GM23338 (cell line): ENCODE data around the gene ARL4D. TPM values are rescaled to one million over a fixed set of nuclear protein-coding genes. Genes with fewer than 3 reads are reported as not detected.

ENCODE experiments used
- ATAC-seq: fragments of 200-7000 bp; cut with Tn5 transposase; 3 replicates; pipeline ENCODE4 v1.9.1; 2020
- DNase-seq: peaks from one replicate; pipeline ENCODE4 v3.0.0-alpha.2; 2015; ENCODE audit warnings: low spot score
- H2AFZ ChIP-seq: fragments of 200-600 bp; sonication (generic); 2 replicates; pipeline ENCODE4 v1.8.0; 2016; ENCODE audit warnings: antibody characterized with exemption, mild to moderate bottlenecking, moderate library complexity
- H3F3A ChIP-seq: fragments of 200-600 bp; sonication (generic); replicated peaks from 2 replicates; pipeline ENCODE4 v1.8.0; 2017; ENCODE audit warnings: antibody characterized with exemption, mixed run types, low read depth
- H3K27ac ChIP-seq: fragments of 200-600 bp; sonication (generic); 2 replicates; pipeline ENCODE4 v1.6.1; 2016; ENCODE audit warnings: low read depth
- H3K27me3 ChIP-seq: fragments of 200-600 bp; sonication (generic); 2 replicates; pipeline ENCODE4 v1.8.0; 2016; ENCODE audit warnings: mild to moderate bottlenecking, mixed run types, moderate library complexity; ENCODE audit not compliant: insufficient read depth
- H3K36me3 ChIP-seq: fragments of 200-600 bp; sonication (generic); 2 replicates; pipeline ENCODE4 v1.8.0; 2016; ENCODE audit warnings: mild to moderate bottlenecking; ENCODE audit not compliant: insufficient read depth
- H3K4me1 ChIP-seq: fragments of 200-600 bp; sonication (generic); 2 replicates; pipeline ENCODE4 v1.8.0; 2016; ENCODE audit warnings: mild to moderate bottlenecking, moderate library complexity; ENCODE audit not compliant: insufficient read depth
- H3K4me2 ChIP-seq: fragments of 200-600 bp; sonication (generic); 2 replicates; pipeline ENCODE4 v1.7.1; 2017; ENCODE audit warnings: mixed run types
- H3K4me3 ChIP-seq: fragments of 200-600 bp; sonication (generic); 2 replicates; pipeline ENCODE4 v1.6.1; 2016; ENCODE audit warnings: mixed run types
- H3K79me2 ChIP-seq: fragments of 200-600 bp; sonication (generic); replicated peaks from 2 replicates; pipeline ENCODE4 v1.8.0; 2017; ENCODE audit warnings: mild to moderate bottlenecking; ENCODE audit not compliant: insufficient read depth
- H3K9me2 ChIP-seq: fragments of 200-600 bp; sonication (generic); 2 replicates; pipeline ENCODE4 v1.8.0; 2017; ENCODE audit not compliant: insufficient read depth
- H4K20me1 ChIP-seq: fragments of 200-600 bp; sonication (generic); replicated peaks from 2 replicates; pipeline ENCODE4 v1.8.0; 2017; ENCODE audit warnings: mild to moderate bottlenecking; ENCODE audit not compliant: insufficient read depth
- H3K27ac Mint-ChIP-seq: 2 replicates; pipeline ENCODE4 v1.8.0; 2020; ENCODE audit warnings: inconsistent platforms, mild to moderate bottlenecking, moderate library complexity, mixed read lengths
- H3K27me3 Mint-ChIP-seq: 3 replicates; pipeline ENCODE4 v1.8.0; 2022; ENCODE audit warnings: low read depth, mild to moderate bottlenecking, moderate library complexity, mixed read lengths, inconsistent platforms; ENCODE audit not compliant: insufficient read depth, poor library complexity
- H3K36me3 Mint-ChIP-seq: 3 replicates; pipeline ENCODE4 v1.8.0; 2021; ENCODE audit warnings: low read depth, mild to moderate bottlenecking, inconsistent platforms, moderate library complexity, mixed read lengths
- H3K4me1 Mint-ChIP-seq: 3 replicates; pipeline ENCODE4 v1.8.0; 2020; ENCODE audit warnings: mild to moderate bottlenecking, inconsistent platforms, mixed read lengths
- H3K4me3 Mint-ChIP-seq: 3 replicates; pipeline ENCODE4 v1.8.0; 2021; ENCODE audit warnings: moderate library complexity, mild to moderate bottlenecking, inconsistent platforms, mixed read lengths
- H3K9me3 Mint-ChIP-seq: 3 replicates; pipeline ENCODE4 v1.8.0; 2020; ENCODE audit warnings: moderate library complexity, mild to moderate bottlenecking, inconsistent platforms, mixed read lengths
- CREB1 ChIP-seq: fragments of 250-450 bp; sonication (Bioruptor Pico); IDR thresholded peaks from 2 replicates; pipeline ENCODE4 v1.5.0; 2020; ENCODE audit warnings: low read depth, mild to moderate bottlenecking, moderate library complexity
- EZH2 ChIP-seq: fragments of 200-600 bp; sonication (generic); IDR thresholded peaks from one replicate; pipeline ENCODE4 v1.8.0; 2017; ENCODE audit warnings: antibody characterized with exemption, mild to moderate bottlenecking, low read depth; ENCODE audit not compliant: unreplicated experiment
- EZH2phosphoT487 ChIP-seq: fragments of 200-600 bp; sonication (generic); IDR thresholded peaks from one replicate; pipeline ENCODE4 v1.8.1; 2018; ENCODE audit warnings: antibody characterized with exemption; ENCODE audit not compliant: unreplicated experiment
- JUNB ChIP-seq: IDR thresholded peaks from one replicate; pipeline ENCODE4 v1.6.1; 2016; ENCODE audit warnings: antibody characterized with exemption; ENCODE audit not compliant: unreplicated experiment
- NANOG ChIP-seq: IDR thresholded peaks from 2 replicates; pipeline ENCODE4 v1.6.1; 2016; ENCODE audit warnings: antibody characterized with exemption, borderline replicate concordance
- POLR2AphosphoS5 ChIP-seq: IDR thresholded peaks from 2 replicates; pipeline ENCODE4 v1.6.1; 2016; ENCODE audit warnings: antibody characterized with exemption, low read depth
- STAT1 ChIP-seq: IDR thresholded peaks from one replicate; pipeline ENCODE4 v1.6.1; 2016; ENCODE audit warnings: antibody characterized with exemption; ENCODE audit not compliant: unreplicated experiment
- ZNF114 ChIP-seq: fragments of 250-450 bp; sonication (Bioruptor Pico); IDR thresholded peaks from 2 replicates; pipeline ENCODE4 v1.5.0; 2020; ENCODE audit warnings: mild to moderate bottlenecking, moderate library complexity
- ZNF331 ChIP-seq: fragments of 250-450 bp; sonication (Bioruptor Pico); IDR thresholded peaks from 2 replicates; pipeline ENCODE4 v1.5.0; 2020; ENCODE audit warnings: low read depth, mild to moderate bottlenecking, moderate library complexity
- polyA plus RNA-seq: library from polyadenylated mRNA; unstranded; fragments of >200 nt; fragmentation: Nextera tagmentation; extraction: Ambion mirVana; gene quantifications from 2 replicates; pipeline ENCODE4 v1.2.1, GENCODE V29; 2016
- total RNA-seq: library from RNA; depleted of rRNA; stranded (reverse); fragments of >200 nt; shearing (Covaris generic); gene quantifications from 2 replicates; pipeline ENCODE4 v1.2.3, GENCODE V29; 2014
- TF ChIP-seq, protein P1 (sequence below): fragments of 250-450 bp; sonication (Bioruptor Pico); IDR thresholded peaks from 2 replicates; pipeline ENCODE4 v1.5.0; 2020; ENCODE audit warnings: mild to moderate bottlenecking, moderate library complexity

ARL4D gene
- total and polyA plus RNA-seq, 2 experiments from 2014 or later = 8.7 to 9.5 TPM

DNA sequence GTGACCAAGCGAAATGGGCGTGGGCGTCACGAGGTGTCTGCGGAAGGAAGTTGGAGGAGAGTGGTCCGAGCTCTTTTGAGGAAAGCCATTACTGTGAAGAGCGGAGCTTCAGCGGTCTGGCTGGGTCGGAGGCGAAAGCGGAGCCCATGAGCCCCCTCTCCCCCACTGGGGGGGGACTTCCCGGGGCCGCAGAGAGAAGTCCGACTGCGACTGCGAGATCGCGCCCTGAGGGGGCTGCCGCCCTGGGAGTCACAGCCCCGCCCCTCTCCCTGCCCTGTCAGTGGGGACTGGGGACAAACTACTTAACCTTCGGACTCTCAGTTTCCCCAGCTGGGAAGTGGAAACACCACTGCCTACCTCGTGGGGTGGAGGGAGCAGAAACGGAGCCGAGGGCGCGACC is 20.0 kb upstream of the ARL4D start (continued):
- TF ChIP-seq, protein P1, sequence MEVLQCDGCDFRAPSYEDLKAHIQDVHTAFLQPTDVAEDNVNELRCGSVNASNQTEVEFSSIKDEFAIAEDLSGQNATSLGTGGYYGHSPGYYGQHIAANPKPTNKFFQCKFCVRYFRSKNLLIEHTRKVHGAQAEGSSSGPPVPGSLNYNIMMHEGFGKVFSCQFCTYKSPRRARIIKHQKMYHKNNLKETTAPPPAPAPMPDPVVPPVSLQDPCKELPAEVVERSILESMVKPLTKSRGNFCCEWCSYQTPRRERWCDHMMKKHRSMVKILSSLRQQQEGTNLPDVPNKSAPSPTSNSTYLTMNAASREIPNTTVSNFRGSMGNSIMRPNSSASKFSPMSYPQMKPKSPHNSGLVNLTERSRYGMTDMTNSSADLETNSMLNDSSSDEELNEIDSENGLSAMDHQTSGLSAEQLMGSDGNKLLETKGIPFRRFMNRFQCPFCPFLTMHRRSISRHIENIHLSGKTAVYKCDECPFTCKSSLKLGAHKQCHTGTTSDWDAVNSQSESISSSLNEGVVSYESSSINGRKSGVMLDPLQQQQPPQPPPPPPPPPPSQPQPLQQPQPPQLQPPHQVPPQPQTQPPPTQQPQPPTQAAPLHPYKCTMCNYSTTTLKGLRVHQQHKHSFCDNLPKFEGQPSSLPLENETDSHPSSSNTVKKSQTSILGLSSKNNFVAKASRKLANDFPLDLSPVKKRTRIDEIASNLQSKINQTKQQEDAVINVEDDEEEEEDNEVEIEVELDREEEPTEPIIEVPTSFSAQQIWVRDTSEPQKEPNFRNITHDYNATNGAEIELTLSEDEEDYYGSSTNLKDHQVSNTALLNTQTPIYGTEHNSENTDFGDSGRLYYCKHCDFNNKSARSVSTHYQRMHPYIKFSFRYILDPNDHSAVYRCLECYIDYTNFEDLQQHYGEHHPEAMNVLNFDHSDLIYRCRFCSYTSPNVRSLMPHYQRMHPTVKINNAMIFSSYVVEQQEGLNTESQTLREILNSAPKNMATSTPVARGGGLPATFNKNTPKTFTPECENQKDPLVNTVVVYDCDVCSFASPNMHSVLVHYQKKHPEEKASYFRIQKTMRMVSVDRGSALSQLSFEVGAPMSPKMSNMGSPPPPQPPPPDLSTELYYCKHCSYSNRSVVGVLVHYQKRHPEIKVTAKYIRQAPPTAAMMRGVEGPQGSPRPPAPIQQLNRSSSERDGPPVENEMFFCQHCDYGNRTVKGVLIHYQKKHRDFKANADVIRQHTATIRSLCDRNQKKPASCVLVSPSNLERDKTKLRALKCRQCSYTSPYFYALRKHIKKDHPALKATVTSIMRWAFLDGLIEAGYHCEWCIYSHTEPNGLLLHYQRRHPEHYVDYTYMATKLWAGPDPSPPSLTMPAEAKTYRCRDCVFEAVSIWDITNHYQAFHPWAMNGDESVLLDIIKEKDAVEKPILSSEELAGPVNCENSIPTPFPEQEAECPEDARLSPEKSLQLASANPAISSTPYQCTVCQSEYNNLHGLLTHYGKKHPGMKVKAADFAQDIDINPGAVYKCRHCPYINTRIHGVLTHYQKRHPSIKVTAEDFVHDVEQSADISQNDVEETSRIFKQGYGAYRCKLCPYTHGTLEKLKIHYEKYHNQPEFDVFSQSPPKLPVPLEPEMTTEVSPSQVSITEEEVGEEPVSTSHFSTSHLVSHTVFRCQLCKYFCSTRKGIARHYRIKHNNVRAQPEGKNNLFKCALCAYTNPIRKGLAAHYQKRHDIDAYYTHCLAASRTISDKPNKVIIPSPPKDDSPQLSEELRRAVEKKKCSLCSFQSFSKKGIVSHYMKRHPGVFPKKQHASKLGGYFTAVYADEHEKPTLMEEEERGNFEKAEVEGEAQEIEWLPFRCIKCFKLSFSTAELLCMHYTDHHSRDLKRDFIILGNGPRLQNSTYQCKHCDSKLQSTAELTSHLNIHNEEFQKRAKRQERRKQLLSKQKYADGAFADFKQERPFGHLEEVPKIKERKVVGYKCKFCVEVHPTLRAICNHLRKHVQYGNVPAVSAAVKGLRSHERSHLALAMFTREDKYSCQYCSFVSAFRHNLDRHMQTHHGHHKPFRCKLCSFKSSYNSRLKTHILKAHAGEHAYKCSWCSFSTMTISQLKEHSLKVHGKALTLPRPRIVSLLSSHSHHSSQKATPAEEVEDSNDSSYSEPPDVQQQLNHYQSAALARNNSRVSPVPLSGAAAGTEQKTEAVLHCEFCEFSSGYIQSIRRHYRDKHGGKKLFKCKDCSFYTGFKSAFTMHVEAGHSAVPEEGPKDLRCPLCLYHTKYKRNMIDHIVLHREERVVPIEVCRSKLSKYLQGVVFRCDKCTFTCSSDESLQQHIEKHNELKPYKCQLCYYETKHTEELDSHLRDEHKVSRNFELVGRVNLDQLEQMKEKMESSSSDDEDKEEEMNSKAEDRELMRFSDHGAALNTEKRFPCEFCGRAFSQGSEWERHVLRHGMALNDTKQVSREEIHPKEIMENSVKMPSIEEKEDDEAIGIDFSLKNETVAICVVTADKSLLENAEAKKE (CRISPR knock-in tag) = no peak
- TF ChIP-seq JUNB (no peak), ZNF114 (CRISPR knock-in tag) (no peak), STAT1 (no peak), CREB1 (CRISPR knock-in tag) (no peak)

DNA sequence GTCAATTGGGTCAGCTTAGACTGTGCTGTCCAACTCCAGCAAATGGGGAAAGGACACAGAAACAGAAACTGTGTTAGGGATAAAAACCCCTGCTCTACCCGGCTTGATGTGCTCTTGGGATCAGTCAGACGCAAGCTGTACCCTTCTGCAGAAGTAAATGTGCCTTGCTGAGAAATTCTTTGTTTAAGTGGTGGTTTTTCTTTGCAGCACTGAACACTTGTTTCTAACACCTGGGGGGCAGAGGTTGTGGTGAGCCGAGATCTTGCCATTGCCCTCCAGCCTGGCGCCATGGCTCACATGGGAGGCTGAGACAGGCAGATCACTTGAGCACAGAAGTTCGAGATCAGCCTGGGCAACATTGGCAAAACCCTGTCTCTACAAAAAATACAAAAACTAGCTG is 18.5 kb upstream of the ARL4D start:
- no peaks in the 10 kb centered on the region for H4K20me1 ChIP-seq
- H3K4me2 ChIP-seq = no peak overlapping the region
- no peaks in the 10 kb centered on the region for H3K79me2 ChIP-seq
- no peaks in the 10 kb centered on the region; the same call in 2 of the 3 replicates for H3K4me1 Mint-ChIP-seq
- no peak overlapping the region for H3K27ac ChIP-seq
- H3K27me3 ChIP-seq = no peaks in the 10 kb centered on the region
- H3K4me3 Mint-ChIP-seq = no peak overlapping the region
- peaks cover 48% of the 10 kb centered on the region for H3K9me3 Mint-ChIP-seq
- H3K4me3 ChIP-seq = no peak overlapping the region
- no peak overlapping the region for H2AFZ ChIP-seq
- H3K36me3 Mint-ChIP-seq = peaks cover 24% of the 10 kb centered on the region
- H3K27me3 Mint-ChIP-seq = peaks cover 10% of the 10 kb centered on the region
- no peaks in the 10 kb centered on the region for H3K4me1 ChIP-seq
- no peaks in the 10 kb centered on the region for H3K9me2 ChIP-seq
- no peak for ATAC-seq
- no peak overlapping the region for H3K27ac Mint-ChIP-seq
- H3K36me3 ChIP-seq = no peaks in the 10 kb centered on the region; the same call in 1 of the 2 replicates
- DNase-seq = peak; percentile 42
- no peaks in the 10 kb centered on the region for H3F3A ChIP-seq
- no peak for TF ChIP-seq ZNF331
- no peak for TF ChIP-seq EZH2phosphoT487
- TF ChIP-seq NANOG = no peak
- TF ChIP-seq, protein P1 (CRISPR knock-in tag) = no peak
- no peak for TF ChIP-seq POLR2AphosphoS5
- no peak for TF ChIP-seq JUNB
- TF ChIP-seq EZH2 = no peak
- TF ChIP-seq CREB1 (CRISPR knock-in tag) = no peak
- no peak for TF ChIP-seq STAT1
- TF ChIP-seq ZNF114 (CRISPR knock-in tag) = no peak
